K562 (cell line): ENCODE data around the gene CCL3. TPM values are rescaled to one million over a fixed set of nuclear protein-coding genes. Genes with fewer than 3 reads are reported as not detected.

Source experiments
- ATAC-seq: fragments of 200-7000 bp; cut with Tn5 transposase; 3 replicates; pipeline ENCODE4 v1.9.1; 2020; ENCODE audit warnings: moderate library complexity
- BruUV-seq: library from RNA; stranded (reverse); fragments of 400-500 nt; replicated peaks from 2 replicates; lab custom pipeline; 2021; lab: Mats Ljungman, UMichigan
- CTCF ChIA-PET: fragments of 300-600 bp; formaldehyde crosslinking; extraction: SDS; loops from one replicate; lab custom pipeline; 2021; ENCODE audit warnings: low intra/inter-chr PET ratio; lab: Yijun Ruan, JAX
- POLR2A ChIA-PET: fragments of 300-600, 350-650 bp; sonication (Branson Sonifier 250); formaldehyde crosslinking; extraction: SDS; loops from one replicate; lab custom pipeline; 2021; ENCODE audit warnings: antibody characterized with exemption, inconsistent platforms; lab: Yijun Ruan, JAX
- DNase-seq, 4 experiments: peaks; one replicate each; pipeline versions ENCODE4 v3.0.0 to v3.0.0-alpha.2; 2011 to 2018; ENCODE audit warnings: low spot score in 3 of 4, mixed read lengths in 3 of 4; ENCODE audit errors: extremely low read depth in 1 of 4
- FAIRE-seq: peaks from 2 replicates; lab custom pipeline; 2011; peaks lifted over from hg19 to GRCh38; lab: Jason Lieb, UNC
- H2AFZ ChIP-seq: 2 replicates; pipeline ENCODE4 v1.6.0; 2011; ENCODE audit warnings: low read depth, low read length, control low read depth, inconsistent platforms
- H3K27ac ChIP-seq: fragments of 200-600 bp; 3 replicates; pipeline ENCODE4 v1.8.0; 2011; ENCODE audit warnings: low read depth, mild to moderate bottlenecking, control low read depth, inconsistent platforms, low read length, moderate library complexity, mixed read lengths; ENCODE audit errors: extremely low read depth
- H3K27me3 ChIP-seq, 2 experiments: fragments of 300-600 bp in 1 of 2; 2 replicates in 1 of 2; 3 replicates in 1 of 2; pipeline versions ENCODE4 v1.6.0 to v1.8.0; 2011; ENCODE audit warnings: inconsistent platforms in 2 of 2, low read length in 2 of 2, mild to moderate bottlenecking in 1 of 2, mixed read lengths in 1 of 2, moderate library complexity in 1 of 2; ENCODE audit not compliant: control insufficient read depth in 2 of 2, insufficient read depth in 2 of 2
- H3K36me3 ChIP-seq: fragments of 300-600 bp; 3 replicates; pipeline ENCODE4 v1.8.0; 2011; ENCODE audit warnings: mild to moderate bottlenecking, low read length, inconsistent platforms; ENCODE audit not compliant: control insufficient read depth, insufficient read depth
- H3K4me1 ChIP-seq, 2 experiments: fragments of 200-600 bp in 1 of 2; replicated peaks in 1 of 2; 2 replicates in 1 of 2; 3 replicates in 1 of 2; pipeline versions ENCODE4 v1.5.1 to v1.8.0; 2011; ENCODE audit warnings: inconsistent platforms in 2 of 2, low read length in 2 of 2, mild to moderate bottlenecking in 1 of 2, mixed read lengths in 1 of 2, moderate library complexity in 1 of 2; ENCODE audit not compliant: control insufficient read depth in 2 of 2, insufficient read depth in 2 of 2
- H3K4me2 ChIP-seq: 2 replicates; pipeline ENCODE4 v1.6.1; 2011; ENCODE audit warnings: low read length, control low read depth, inconsistent platforms, mixed read lengths; ENCODE audit not compliant: insufficient read depth
- H3K4me3 ChIP-seq: fragments of 200-600 bp; sonication (generic), shearing (Covaris generic); 2 replicates; pipeline ENCODE4 v1.5.1; 2016; ENCODE audit warnings: control low read depth, inconsistent platforms
- H3K79me2 ChIP-seq: fragments of 200-600 bp; 3 replicates; pipeline ENCODE4 v1.8.0; 2011; ENCODE audit warnings: low read length, inconsistent platforms; ENCODE audit not compliant: control insufficient read depth, insufficient read depth
- H3K9ac ChIP-seq, 2 experiments: 2 replicates each; pipeline versions ENCODE4 v1.6.0 to v1.6.1; 2011; ENCODE audit warnings: low read depth in 2 of 2, low read length in 2 of 2, control low read depth in 1 of 2, inconsistent platforms in 1 of 2, mild to moderate bottlenecking in 1 of 2, mixed read lengths in 1 of 2; ENCODE audit not compliant: insufficient read depth in 1 of 2
- H3K9me1 ChIP-seq: one replicate; pipeline ENCODE4 v1.6.0; 2011; ENCODE audit warnings: inconsistent platforms, mild to moderate bottlenecking, low read length, moderate library complexity; ENCODE audit not compliant: control insufficient read depth, insufficient read depth
- H3K9me3 ChIP-seq: replicated peaks from 2 replicates; pipeline ENCODE4 v1.5.1; 2011; ENCODE audit warnings: low read depth, low read length, inconsistent platforms; ENCODE audit not compliant: control insufficient read depth, insufficient read depth
- H4K20me1 ChIP-seq: replicated peaks from 2 replicates; pipeline ENCODE4 v1.6.1; 2011; ENCODE audit warnings: low read length, inconsistent platforms, mixed read lengths; ENCODE audit not compliant: control insufficient read depth, insufficient read depth
- ATF2 ChIP-seq: sonication (generic); formaldehyde crosslinking; IDR thresholded peaks from 2 replicates; pipeline ENCODE4 v1.8.1; 2022; ENCODE audit warnings: missing genetic modification reagents
- ATF3 ChIP-seq, 2 experiments: fragments of 450-650 bp in 1 of 2; sonication (generic) in 1 of 2; formaldehyde crosslinking in 1 of 2; IDR thresholded peaks in 1 of 2; conservative IDR thresholded peaks in 1 of 2; 2 replicates each; pipeline versions ENCODE4 v1.6.1 to v1.8.1; 2016 to 2023; ENCODE audit warnings: mild to moderate bottlenecking in 2 of 2, moderate library complexity in 2 of 2, inconsistent platforms in 1 of 2, missing genetic modification reagents in 1 of 2
- CBX5 ChIP-seq: IDR thresholded peaks from 2 replicates; pipeline ENCODE4 v1.6.1; 2014; ENCODE audit warnings: low read depth, borderline replicate concordance
- CHD2 ChIP-seq: IDR thresholded peaks from 2 replicates; pipeline ENCODE4 v1.6.1; 2011; ENCODE audit warnings: low read depth, low read length
- FOXJ3 ChIP-seq: sonication (generic); formaldehyde crosslinking; IDR thresholded peaks from 2 replicates; pipeline ENCODE4 v1.4.0; 2020; ENCODE audit warnings: mild to moderate bottlenecking, missing genetic modification reagents
- HDAC2 ChIP-seq: fragments of 450-650 bp; IDR thresholded peaks from 2 replicates; pipeline ENCODE4 v1.6.1; 2016; ENCODE audit warnings: mild to moderate bottlenecking
- HNRNPUL1 ChIP-seq: fragments of 200-400 bp; formaldehyde crosslinking; IDR thresholded peaks from 2 replicates; pipeline ENCODE4 v1.6.1; 2017; ENCODE audit warnings: low read length
- KHSRP ChIP-seq: fragments of 450-650 bp; IDR thresholded peaks from 2 replicates; pipeline ENCODE4 v1.6.1; 2017
- MEF2D ChIP-seq: conservative IDR thresholded peaks from 2 replicates; pipeline ENCODE4 v1.6.1; 2016; ENCODE audit warnings: low read depth, missing genetic modification characterization, missing compliant biosample characterization
- MYC ChIP-seq, 2 experiments: fragments of 250-450 bp in 1 of 2; sonication (Bioruptor Pico) in 1 of 2; IDR thresholded peaks; 2 replicates each; pipeline versions ENCODE4 v1.5.1 to v1.6.1; 2012 to 2021; ENCODE audit warnings: low read depth in 2 of 2, borderline replicate concordance in 1 of 2, improper control_type of control experiment in 1 of 2, low read length in 1 of 2, mild to moderate bottlenecking in 1 of 2, moderate library complexity in 1 of 2
- PRPF4 ChIP-seq: fragments of 200-400 bp; formaldehyde crosslinking; IDR thresholded peaks from one replicate; pipeline ENCODE4 v1.6.1; 2017; ENCODE audit warnings: low read length, low read depth, mild to moderate bottlenecking; ENCODE audit not compliant: insufficient read depth, poor library complexity, severe bottlenecking
- SFPQ ChIP-seq: fragments of 200-400 bp; formaldehyde crosslinking; IDR thresholded peaks from 2 replicates; pipeline ENCODE4 v1.6.1; 2017; ENCODE audit warnings: mild to moderate bottlenecking, low read depth, low read length, moderate library complexity
- SOX6 ChIP-seq: fragments of 450-650 bp; IDR thresholded peaks from 2 replicates; pipeline ENCODE4 v1.6.1; 2014; ENCODE audit warnings: mild to moderate bottlenecking
- SREBF2 ChIP-seq: sonication (generic); formaldehyde crosslinking; IDR thresholded peaks from 2 replicates; pipeline ENCODE4 v1.4.0; 2020; ENCODE audit warnings: mild to moderate bottlenecking, missing genetic modification reagents
- ZNF75A ChIP-seq: fragments of 450-650 bp; formaldehyde crosslinking; IDR thresholded peaks from 2 replicates; pipeline ENCODE4 v1.4.0; 2020; ENCODE audit warnings: mild to moderate bottlenecking
- WGBS: fragments of 100-300 bp; shearing (Covaris generic); methylation state at CpG from one replicate; pipeline ENCODE4 v1.1.6; 2016; ENCODE audit warnings: low coverage, mixed read lengths; ENCODE audit not compliant: insufficient coverage; ENCODE audit errors: missing lambda C conversion rate; 5-methylcytosine and 5-hydroxymethylcytosine counted together
- in situ Hi-C: fragments of 300-500 bp; cut with MboI; formaldehyde crosslinking; loops from 4 replicates; pipeline ENCODE4 v1.15.0; 2018; ENCODE audit warnings: inconsistent platforms, mixed read lengths
- intact Hi-C: fragments of 100-400 bp; cut with micrococcal nuclease; formaldehyde crosslinking; loops from 2 replicates; pipeline ENCODE4 v1.14.2; 2022
- polyA plus RNA-seq, 8 experiments: library from polyadenylated mRNA; depleted of rRNA in 4 of 8; stranded (reverse) in 5 of 8; unstranded in 3 of 8; fragments of >200 nt; fragmentation: Nextera tagmentation in 2 of 8; fragmentation: Illumina TruSeq in 1 of 8; extraction: Ambion mirVana in 2 of 8; extraction: Trizol in 1 of 8; gene quantifications; 2 replicates each; pipeline versions ENCODE4 v1.2.1 to v1.2.3, GENCODE V29; 2011 to 2014; ENCODE audit warnings: inconsistent platforms in 1 of 8, missing spikeins in 1 of 8
- total RNA-seq, 7 experiments: library from RNA; depleted of rRNA in 6 of 7; stranded (reverse); fragments of >200 nt in 6 of 7; fragmentation: Illumina TruSeq in 2 of 7; extraction: Trizol in 2 of 7; gene quantifications; 2 replicates each; pipeline versions ENCODE4 v1.2.1 to v1.2.3, GENCODE V29; 2011 to 2021; ENCODE audit warnings: low replicate concordance in 1 of 7

Gene CCL3
- total and polyA plus RNA-seq, 9 of the 15 experiments (the other 6 are each of a cell fraction or from before 2014, with no cell fraction given): 0.58 TPM; not detected in 8

GRCh38 chr17:36124879-36125824 is 35.2 kb upstream of the CCL3 start (continued):
- no peak for TF ChIP-seq SFPQ
- TF ChIP-seq CBX5: 0 out of 2 replicates have a peak, but pooled peaks have one; percentile 30
- no peak for TF ChIP-seq SOX6
- TF ChIP-seq KHSRP: no peak
- TF ChIP-seq FOXJ3 (CRISPR knock-in tag): no peak
- TF ChIP-seq MEF2D (tag): no peak
- TF ChIP-seq CHD2: no peak

- no peak overlapping the region for H3K27ac ChIP-seq
- H3K27me3 ChIP-seq: no peaks in the 10 kb centered on the region; a peak in 1 of 5 replicates
- DNase-seq (no peak), ATAC-seq (no peak), FAIRE-seq (no peak)
- H3K9me1 ChIP-seq: peaks cover 3% of the 10 kb centered on the region
- H3K4me1 ChIP-seq: no peaks in the 10 kb centered on the region
- in situ Hi-C loops (no loop called here), intact Hi-C loops (no loop called here)
- no peaks in the 10 kb centered on the region for H4K20me1 ChIP-seq
- H3K4me3 ChIP-seq: no peak overlapping the region
- no peaks in the 10 kb centered on the region for H3K9me3 ChIP-seq
- ChIA-PET CTCF (no interaction called here), POLR2A (no interaction called here)
- H3K36me3 ChIP-seq: no peaks in the 10 kb centered on the region
- no peak overlapping the region for H2AFZ ChIP-seq
- no peak overlapping the region for H3K9ac ChIP-seq
- BruUV-seq: no TSS peak
- no peaks in the 10 kb centered on the region for H3K79me2 ChIP-seq
- WGBS: 4% methylated on average over 2 of the region's 2 CpGs
- H3K4me2 ChIP-seq: no peak overlapping the region
- TF ChIP-seq ATF2 (CRISPR knock-in tag): no peak
- no peak for TF ChIP-seq HNRNPUL1
- TF ChIP-seq PRPF4: no peak
- TF ChIP-seq HDAC2: no peak
- TF ChIP-seq MYC (IDR thresholded peaks at IDR 0.05; ENCODE audit: low read depth, low read length): no peak
- no peak for TF ChIP-seq MYC (CRISPR knock-in tag; IDR thresholded peaks at IDR 0.05; ENCODE audit: borderline replicate concordance, low read depth)
- TF ChIP-seq ZNF75A: no peak
- TF ChIP-seq SREBF2: no peak
- no peak for TF ChIP-seq ATF3 (IDR thresholded peaks at IDR 0.05)
- no peak for TF ChIP-seq ATF3 (CRISPR knock-in tag; conservative IDR thresholded peaks at IDR 0.05)
Observed at GRCh38 chr17:36123431-36123830, 33.5 kb upstream of the CCL3 start.
